IMR-90 (cell line): Measurements from ENCODE around the gene SETD3. TPM values are rescaled to one million over a fixed set of nuclear protein-coding genes. Genes with fewer than 3 reads are reported as not detected.

Source experiments
- ATAC-seq: fragments of 200-7000 bp; cut with Tn5 transposase; 2 replicates; pipeline ENCODE4 v1.9.1; 2020; ENCODE audit warnings: low read depth, mild to moderate bottlenecking, moderate library complexity
- BruUV-seq: library from RNA; stranded (reverse); fragments of 400-500 nt; replicated peaks from 2 replicates; lab custom pipeline; 2021; lab: Mats Ljungman, UMichigan
- CTCF ChIA-PET: fragments of 300-600 bp; formaldehyde crosslinking; extraction: SDS; loops from one replicate; lab custom pipeline; 2021; ENCODE audit warnings: antibody characterized with exemption; lab: Yijun Ruan, JAX
- POLR2A ChIA-PET: fragments of 300-600 bp; sonication (Branson Sonifier 250); formaldehyde crosslinking; loops from one replicate; lab custom pipeline; 2022; ENCODE audit warnings: antibody characterized with exemption; ENCODE audit not compliant: unreplicated experiment; lab: Charles Lee
- DNase-seq: peaks from one replicate; pipeline ENCODE4 v3.0.0; 2013
- H2AFZ ChIP-seq: replicated peaks from 2 replicates; pipeline ENCODE3; 2013; ENCODE audit warnings: low read length, mild to moderate bottlenecking; ENCODE audit not compliant: poor library complexity
- H2AK5ac ChIP-seq: 2 replicates; pipeline ENCODE4 v1.6.1; 2013; ENCODE audit warnings: low read depth, low read length, inconsistent platforms
- H2AK9ac ChIP-seq: replicated peaks from 2 replicates; pipeline ENCODE3; 2013; ENCODE audit warnings: mild to moderate bottlenecking, low read depth, low read length, moderate library complexity; ENCODE audit not compliant: poor library complexity
- H2BK120ac ChIP-seq: 2 replicates; pipeline ENCODE4 v1.6.1; 2013; ENCODE audit warnings: low read depth, low read length, inconsistent platforms
- H2BK15ac ChIP-seq: 3 replicates; pipeline ENCODE4 v1.6.1; 2013; ENCODE audit warnings: low read depth, low read length, inconsistent platforms
- H2BK20ac ChIP-seq: 2 replicates; pipeline ENCODE4 v1.6.1; 2013; ENCODE audit warnings: low read depth, mild to moderate bottlenecking, inconsistent platforms, low read length, moderate library complexity
- H2BK5ac ChIP-seq: 2 replicates; pipeline ENCODE4 v1.6.1; 2013; ENCODE audit warnings: mild to moderate bottlenecking, low read depth, low read length, inconsistent platforms; ENCODE audit not compliant: poor library complexity, severe bottlenecking
- H3K14ac ChIP-seq: replicated peaks from 2 replicates; pipeline ENCODE4 v1.6.1; 2013; ENCODE audit warnings: low read depth, low read length, inconsistent platforms
- H3K18ac ChIP-seq: 2 replicates; pipeline ENCODE4 v1.6.1; 2013; ENCODE audit warnings: low read depth, low read length, control low read depth
- H3K23ac ChIP-seq: 2 replicates; pipeline ENCODE4 v1.6.1; 2013; ENCODE audit warnings: low read depth, low read length, inconsistent platforms
- H3K27ac ChIP-seq: 2 replicates; pipeline ENCODE4 v1.5.1; 2013; ENCODE audit warnings: mild to moderate bottlenecking, control low read depth, low read length; ENCODE audit not compliant: insufficient read depth
- H3K27me3 ChIP-seq: 2 replicates; pipeline ENCODE4 v1.6.1; 2013; ENCODE audit warnings: low read length; ENCODE audit not compliant: control insufficient read depth, insufficient read depth
- H3K36me3 ChIP-seq: 2 replicates; pipeline ENCODE4 v1.6.1; 2013; ENCODE audit warnings: low read length, mixed read lengths; ENCODE audit not compliant: control insufficient read depth, insufficient read depth
- H3K4ac ChIP-seq: 2 replicates; pipeline ENCODE4 v1.6.1; 2013; ENCODE audit warnings: low read depth, low read length, inconsistent platforms
- H3K4me1 ChIP-seq: 2 replicates; pipeline ENCODE4 v1.6.1; 2013; ENCODE audit warnings: low read length, mixed read lengths; ENCODE audit not compliant: control insufficient read depth, insufficient read depth
- H3K4me2 ChIP-seq: 2 replicates; pipeline ENCODE4 v1.6.1; 2013; ENCODE audit warnings: low read depth, mild to moderate bottlenecking, control low read depth, low read length, moderate library complexity
- H3K4me3 ChIP-seq: 2 replicates; pipeline ENCODE4 v1.5.1; 2013; ENCODE audit warnings: low read depth, mild to moderate bottlenecking, control low read depth, low read length, moderate library complexity; ENCODE audit not compliant: insufficient read depth
- H3K56ac ChIP-seq: 2 replicates; pipeline ENCODE4 v1.6.1; 2013; ENCODE audit warnings: low read length, inconsistent platforms; ENCODE audit not compliant: insufficient read depth; ENCODE audit errors: extremely low read depth
- H3K79me1 ChIP-seq, 2 experiments: 2 replicates each; pipeline ENCODE4 v1.6.1; 2013; ENCODE audit warnings: low read length in 2 of 2, inconsistent platforms in 1 of 2, low read depth in 1 of 2
- H3K9ac ChIP-seq: 2 replicates; pipeline ENCODE4 v1.6.1; 2013; ENCODE audit warnings: low read depth, low read length, control low read depth
- H3K9me1 ChIP-seq: 2 replicates; pipeline ENCODE4 v1.6.1; 2013; ENCODE audit warnings: low read length, inconsistent platforms; ENCODE audit not compliant: insufficient read depth
- H3K9me3 ChIP-seq: 2 replicates; pipeline ENCODE4 v1.6.1; 2013; ENCODE audit warnings: low read length; ENCODE audit not compliant: control insufficient read depth, insufficient read depth
- H4K20me1 ChIP-seq: 2 replicates; pipeline ENCODE4 v1.6.1; 2013; ENCODE audit warnings: low read length, inconsistent platforms; ENCODE audit not compliant: insufficient read depth
- H4K5ac ChIP-seq: 2 replicates; pipeline ENCODE4 v1.6.1; 2013; ENCODE audit warnings: mild to moderate bottlenecking, low read depth, low read length, control low read depth
- H4K8ac ChIP-seq, 2 experiments: 2 replicates each; pipeline ENCODE4 v1.6.1; 2013; ENCODE audit warnings: low read depth in 2 of 2, low read length in 2 of 2, control low read depth in 1 of 2, inconsistent platforms in 1 of 2
- H4K91ac ChIP-seq: 2 replicates; pipeline ENCODE4 v1.6.1; 2013; ENCODE audit warnings: low read depth, low read length, inconsistent platforms; ENCODE audit not compliant: insufficient read depth
- BHLHE40 ChIP-seq: fragments of 150-350 bp; IDR thresholded peaks from 2 replicates; pipeline ENCODE4 v1.6.1; 2016; ENCODE audit warnings: mild to moderate bottlenecking, low read depth, low read length
- CHD1 ChIP-seq: IDR thresholded peaks from 2 replicates; pipeline ENCODE4 v1.6.1; 2012; ENCODE audit warnings: low read depth, low read length, improper control_type of control experiment
- CTCF ChIP-seq: conservative IDR thresholded peaks from 2 replicates; pipeline ENCODE4 v1.5.1; 2012; ENCODE audit warnings: mild to moderate bottlenecking, low read depth, low read length, improper control_type of control experiment
- FOS ChIP-seq: fragments of 150-350 bp; IDR thresholded peaks from 2 replicates; pipeline ENCODE4 v1.6.1; 2016; ENCODE audit warnings: low read depth, low read length
- MAFK ChIP-seq: IDR thresholded peaks from 2 replicates; pipeline ENCODE4 v1.6.1; 2012; ENCODE audit warnings: low read depth, low read length, improper control_type of control experiment
- MAZ ChIP-seq: IDR thresholded peaks from 2 replicates; pipeline ENCODE4 v1.6.1; 2012; ENCODE audit warnings: low read depth, mild to moderate bottlenecking, low read length, improper control_type of control experiment, moderate library complexity, borderline replicate concordance
- MXI1 ChIP-seq: IDR thresholded peaks from 2 replicates; pipeline ENCODE4 v1.6.1; 2012; ENCODE audit warnings: low read depth, mild to moderate bottlenecking, low read length, moderate library complexity, borderline replicate concordance
- NFE2L2 ChIP-seq: fragments of 150-350 bp; IDR thresholded peaks from 2 replicates; pipeline ENCODE4 v1.6.1; 2016; ENCODE audit warnings: low read depth, mild to moderate bottlenecking, low read length
- POLR2A ChIP-seq: IDR thresholded peaks from 2 replicates; pipeline ENCODE4 v1.6.1; 2012; ENCODE audit warnings: mild to moderate bottlenecking, low read depth, low read length
- RAD21 ChIP-seq: IDR thresholded peaks from 2 replicates; pipeline ENCODE4 v1.6.1; 2012; ENCODE audit warnings: low read length, improper control_type of control experiment
- RCOR1 ChIP-seq: IDR thresholded peaks from 2 replicates; pipeline ENCODE4 v1.6.1; 2012; ENCODE audit warnings: mild to moderate bottlenecking, low read length, improper control_type of control experiment; ENCODE audit not compliant: insufficient replicate concordance
- RFX5 ChIP-seq: IDR thresholded peaks from 2 replicates; pipeline ENCODE4 v1.8.0; 2012; ENCODE audit warnings: low read depth, mild to moderate bottlenecking, low read length, moderate library complexity
- SMC3 ChIP-seq: fragments of 150-350 bp; IDR thresholded peaks from 2 replicates; pipeline ENCODE4 v1.6.1; 2016; ENCODE audit warnings: low read depth, mild to moderate bottlenecking, antibody characterized with exemption, low read length, moderate library complexity
- USF2 ChIP-seq: fragments of 150-350 bp; IDR thresholded peaks from 2 replicates; pipeline ENCODE4 v1.6.1; 2017; ENCODE audit warnings: mild to moderate bottlenecking, antibody characterized with exemption, low read length, low read depth
- WGBS, 2 experiments: methylation state at CpG; one replicate each; pipeline versions ENCODE4 v1.1.5 to v1.1.7; 2013; ENCODE audit warnings: missing lambda C conversion rate in 2 of 2; ENCODE audit not compliant: insufficient read length in 1 of 2; ENCODE audit errors: extremely low coverage in 2 of 2; 5-methylcytosine and 5-hydroxymethylcytosine counted together
- dilution Hi-C: fragments of 300-500 bp; cut with HindIII; formaldehyde crosslinking; loops from one replicate; pipeline ENCODE4 v1.14.3; 2018; ENCODE audit warnings: low sequenced_read_pairs; ENCODE audit not compliant: unreplicated experiment
- in situ Hi-C: fragments of 300-500 bp; cut with MboI; formaldehyde crosslinking; loops from 3 replicates; pipeline ENCODE4 v1.14.3; 2019; ENCODE audit warnings: low sequenced_read_pairs, inconsistent platforms, mixed read lengths
- intact Hi-C: fragments of 100-400 bp; cut with micrococcal nuclease; formaldehyde crosslinking; loops from 2 replicates; pipeline ENCODE4 v1.10.0; 2022
- polyA plus RNA-seq, 3 experiments: library from polyadenylated mRNA; depleted of rRNA; stranded (reverse); fragments of >200 nt; gene quantifications; 2 replicates each; pipeline ENCODE4 v1.2.3, GENCODE V29; 2012; ENCODE audit warnings: low replicate concordance in 1 of 3
- total RNA-seq: library from RNA; depleted of rRNA; stranded (reverse); fragments of >200 nt; gene quantifications from 2 replicates; pipeline ENCODE4 v1.2.3, GENCODE V29; 2012
- TF ChIP-seq, protein P1 (sequence below): fragments of 150-350 bp; IDR thresholded peaks from 2 replicates; pipeline ENCODE4 v1.6.1; 2016; ENCODE audit warnings: low read depth, mild to moderate bottlenecking, low read length, moderate library complexity, borderline replicate concordance

Gene SETD3
- total and polyA plus RNA-seq, 2 of the 4 experiments (the other 2 are of a cell fraction): 18.8 to 31.9 TPM

- intact Hi-C loops (loop anchor here (1.0 kb wide), 1 partner anchor 26 kb away; no protein-coding TSS in a partner anchor), dilution Hi-C loops (no loop called here), in situ Hi-C loops (no loop called here)
- no peak overlapping the region for H3K4ac ChIP-seq
- peaks cover 2% of the 10 kb centered on the region; the same call in 1 of the 2 replicates for H3K4me1 ChIP-seq
- WGBS, 2 experiments: no CpG with 5 or more reads among the region's 24 CpGs
- H3K4me2 ChIP-seq: peak overlapping the region; percentile 73
- peak; percentile 66 for ATAC-seq
- no peaks in the 10 kb centered on the region for H3K79me1 ChIP-seq
- H4K8ac ChIP-seq: no peak overlapping the region
- H2BK5ac ChIP-seq: no peak overlapping the region
- no peak overlapping the region for H4K91ac ChIP-seq
- H2BK15ac ChIP-seq: no peak overlapping the region
- H3K27me3 ChIP-seq: peaks cover 17% of the 10 kb centered on the region
- no peak overlapping the region for H3K14ac ChIP-seq
- ChIA-PET CTCF (interaction anchor here (0.6 to 2.5 kb wide), 4 partner anchors 9 to 66 kb away, joined by 3 to 8 read pairs (median 4); no protein-coding TSS in a partner anchor), POLR2A (no interaction called here)
- peak; percentile 10 for DNase-seq
- no peak overlapping the region for H3K9ac ChIP-seq
- H2AK9ac ChIP-seq: peak overlapping the region; percentile 11
- no peaks in the 10 kb centered on the region for H3K9me1 ChIP-seq
- no TSS peak for BruUV-seq
- no peak overlapping the region for H3K18ac ChIP-seq
- no peak overlapping the region for H2AK5ac ChIP-seq
- H3K4me3 ChIP-seq: no peak overlapping the region
- H3K27ac ChIP-seq: no peak overlapping the region
- no peaks in the 10 kb centered on the region; the same call in 1 of the 2 replicates for H3K36me3 ChIP-seq
- no peak overlapping the region for H3K23ac ChIP-seq
- H2BK120ac ChIP-seq: no peak overlapping the region
- H4K20me1 ChIP-seq: no peaks in the 10 kb centered on the region
- H3K9me3 ChIP-seq: no peaks in the 10 kb centered on the region; the same call in 1 of the 2 replicates
- H4K5ac ChIP-seq: no peak overlapping the region
- H3K56ac ChIP-seq: no peak overlapping the region
- H2BK20ac ChIP-seq: no peak overlapping the region
- H2AFZ ChIP-seq: peak overlapping the region; percentile 78
- TF ChIP-seq RAD21 (peak; percentile 48), CTCF (peak; percentile 59), MAFK (no peak), BHLHE40 (no peak), RFX5 (no peak), MXI1 (no peak), SMC3 (peak; percentile 39), CHD1 (no peak), RCOR1 (no peak), POLR2A (no peak), NFE2L2 (no peak), USF2 (no peak), MAZ (no peak), FOS (no peak)
- TF ChIP-seq, protein P1, sequence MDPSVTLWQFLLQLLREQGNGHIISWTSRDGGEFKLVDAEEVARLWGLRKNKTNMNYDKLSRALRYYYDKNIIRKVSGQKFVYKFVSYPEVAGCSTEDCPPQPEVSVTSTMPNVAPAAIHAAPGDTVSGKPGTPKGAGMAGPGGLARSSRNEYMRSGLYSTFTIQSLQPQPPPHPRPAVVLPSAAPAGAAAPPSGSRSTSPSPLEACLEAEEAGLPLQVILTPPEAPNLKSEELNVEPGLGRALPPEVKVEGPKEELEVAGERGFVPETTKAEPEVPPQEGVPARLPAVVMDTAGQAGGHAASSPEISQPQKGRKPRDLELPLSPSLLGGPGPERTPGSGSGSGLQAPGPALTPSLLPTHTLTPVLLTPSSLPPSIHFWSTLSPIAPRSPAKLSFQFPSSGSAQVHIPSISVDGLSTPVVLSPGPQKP: no peak
Measured at GRCh38 chr14:99389174-99389826, 91.4 kb downstream of the SETD3 start.
